HG03196 (cell line): Measurements from ENCODE around the gene CAVIN1.
"Not testable (repeated sequence)": the region's sequence is repeated elsewhere in the genome, so short reads cannot be mapped to it uniquely, and the experiment has no call there.

ENCODE experiments used
- ATAC-seq: cut with Tn5 transposase; IDR thresholded peaks from one replicate; pipeline ENCODE4 v1.9.1; 2021; ENCODE audit not compliant: unreplicated experiment

Gene CAVIN1

GRCh38 chr17:42436391-42436790 is 13.3 kb upstream of the CAVIN1 start:
- no peak for ATAC-seq

GRCh38 chr17:42431758-42432161 is 8.7 kb upstream of the CAVIN1 start:
- no peak for ATAC-seq

GRCh38 chr17:42429726-42430447 is 6.8 kb upstream of the CAVIN1 start:
- no peak for ATAC-seq

GRCh38 chr17:42428141-42428944 is 5.3 kb upstream of the CAVIN1 start:
- no peak for ATAC-seq

- ATAC-seq, result no peak
Measured at GRCh38 chr17:42424991-42425610, 2.0 kb upstream of the CAVIN1 start.

- ATAC-seq, result no peak
Measured at GRCh38 chr17:42423766-42424165, 710 bp upstream of the CAVIN1 start.

- no peak for ATAC-seq
Measured at GRCh38 chr17:42422412-42422957, 571 bp downstream of the CAVIN1 start.

- no peak for ATAC-seq
Measured at GRCh38 chr17:42421507-42422338, 1.3 kb downstream of the CAVIN1 start.

GRCh38 chr17:42421136-42421506 is 1.9 kb downstream of the CAVIN1 start:
- ATAC-seq, result no peak

GRCh38 chr17:42417981-42418380 is 5.1 kb downstream of the CAVIN1 start:
- ATAC-seq, result not testable (repeated sequence)

- no peak for ATAC-seq
Measured at GRCh38 chr17:42414704-42415409, 8.2 kb downstream of the CAVIN1 start.

- ATAC-seq, result no peak
Measured at GRCh38 chr17:42413464-42414040, 9.5 kb downstream of the CAVIN1 start.

- ATAC-seq, result no peak
Measured at GRCh38 chr17:42411905-42412679, 11.0 kb downstream of the CAVIN1 start.

- no peak for ATAC-seq
Measured at GRCh38 chr17:42411361-42411760, 11.7 kb downstream of the CAVIN1 start.

GRCh38 chr17:42410319-42410685 is 12.8 kb downstream of the CAVIN1 start:
- no peak for ATAC-seq

GRCh38 chr17:42409523-42410318 is 13.3 kb downstream of the CAVIN1 start:
- ATAC-seq, result no peak

GRCh38 chr17:42408061-42408460 is 15.0 kb downstream of the CAVIN1 start:
- ATAC-seq, result no peak

GRCh38 chr17:42407289-42407836 is 15.7 kb downstream of the CAVIN1 start:
- no peak for ATAC-seq
